NCI-H1930 (cell line): ENCODE results near the gene NRP1.

Experiments used
- DNase-seq, 2 experiments: peaks; one replicate each; lab custom pipeline; 2025; lab: John Stamatoyannopoulos, UW

The NRP1 gene

GRCh38 chr10:33260403-33261149, 73.9 kb downstream of the NRP1 start:
- DNase-seq: no peak

- no peak for DNase-seq
Observed at GRCh38 chr10:33258967-33259366, 75.5 kb downstream of the NRP1 start.

- DNase-seq: no peak
Observed at GRCh38 chr10:33257439-33258080, 76.9 kb downstream of the NRP1 start.

GRCh38 chr10:33256458-33256857, 78.0 kb downstream of the NRP1 start:
- no peak for DNase-seq

- DNase-seq: no peak
Observed at GRCh38 chr10:33254556-33255160, 79.8 kb downstream of the NRP1 start.

- DNase-seq: no peak
Observed at GRCh38 chr10:33253411-33253810, 81.1 kb downstream of the NRP1 start.

GRCh38 chr10:33252794-33253203, 81.7 kb downstream of the NRP1 start:
- no peak for DNase-seq

- no peak for DNase-seq
Observed at GRCh38 chr10:33252324-33252723, 82.1 kb downstream of the NRP1 start.

GRCh38 chr10:33249659-33250345, 84.7 kb downstream of the NRP1 start:
- DNase-seq: no peak

- no peak for DNase-seq
Observed at GRCh38 chr10:33249137-33249536, 85.3 kb downstream of the NRP1 start.

- no peak for DNase-seq
Observed at GRCh38 chr10:33248638-33249037, 85.8 kb downstream of the NRP1 start.

- DNase-seq: no peak
Observed at GRCh38 chr10:33247221-33247922, 87.1 kb downstream of the NRP1 start.

- DNase-seq: no peak
Observed at GRCh38 chr10:33245343-33245742, 89.1 kb downstream of the NRP1 start.

- no peak for DNase-seq
Observed at GRCh38 chr10:33244354-33244967, 90.0 kb downstream of the NRP1 start.

GRCh38 chr10:33243703-33244102, 90.8 kb downstream of the NRP1 start:
- no peak for DNase-seq

GRCh38 chr10:33242931-33243330, 91.5 kb downstream of the NRP1 start:
- DNase-seq: no peak

- no peak for DNase-seq
Observed at GRCh38 chr10:33241351-33241750, 93.1 kb downstream of the NRP1 start.

- no peak for DNase-seq
Observed at GRCh38 chr10:33240931-33241330, 93.5 kb downstream of the NRP1 start.

GRCh38 chr10:33240258-33240657, 94.2 kb downstream of the NRP1 start:
- no peak for DNase-seq

GRCh38 chr10:33239257-33239656, 95.2 kb downstream of the NRP1 start:
- no peak for DNase-seq

- no peak for DNase-seq
Observed at GRCh38 chr10:33238643-33239042, 95.8 kb downstream of the NRP1 start.
